AG04449 (cell line): ENCODE results near the gene CAPN11.
A peak's percentile ranks its signal among the peaks of the same experiment; 100 is the strongest.

ENCODE experiments used
- CTCF ChIA-PET: fragments of 350-600 bp; formaldehyde crosslinking; extraction: SDS; loops from one replicate; lab custom pipeline; 2021; ENCODE audit warnings: antibody characterized with exemption; lab: Yijun Ruan, JAX
- POLR2A ChIA-PET: fragments of 400-600, 350-600 bp; formaldehyde crosslinking; extraction: SDS; loops from one replicate; lab custom pipeline; 2020; ENCODE audit warnings: antibody characterized with exemption, inconsistent platforms; lab: Yijun Ruan, JAX
- DNase-seq: peaks from one replicate; pipeline ENCODE4 v3.0.0-alpha.2; 2010; ENCODE audit warnings: low read depth, low spot score
- H3K4me3 ChIP-seq: 2 replicates; pipeline ENCODE4 v1.5.1; 2011; ENCODE audit warnings: low read depth, mild to moderate bottlenecking, control low read depth, low read length
- CTCF ChIP-seq: IDR thresholded peaks from one replicate; pipeline ENCODE4 v1.5.1; 2011; ENCODE audit warnings: mild to moderate bottlenecking, moderate library complexity, low read length, control low read depth, inconsistent platforms; ENCODE audit not compliant: insufficient read depth; ENCODE audit errors: missing control alignments

CAPN11 gene

GRCh38 chr6:44217332-44218143, 58.9 kb downstream of the CAPN11 start:
- DNase-seq, result no peak
- ChIA-PET POLR2A (no interaction called here), CTCF (interaction anchor here (1.1 kb wide), 1 partner anchor 14 kb away, joined by 3 read pairs; no protein-coding TSS in a partner anchor)
- H3K4me3 ChIP-seq, result no peak overlapping the region
- TF ChIP-seq CTCF, result no peak

- CTCF ChIA-PET, result interaction anchor here (0.9 to 1.4 kb wide), 6 partner anchors 8 to 38 kb away, joined by 3 to 5 read pairs (median 3); partner anchors contain the start of gene SLC35B2
- peak overlapping the region; percentile 48 for H3K4me3 ChIP-seq
- no peak for DNase-seq
Observed at GRCh38 chr6:44219053-44219814, 60.6 kb downstream of the CAPN11 start.

GRCh38 chr6:44219815-44220784, 61.5 kb downstream of the CAPN11 start:
- POLR2A ChIA-PET, result interaction anchor here (1.3 kb wide), 1 partner anchor 27 kb away, joined by 7 read pairs; the partner anchor contains the start of gene HSP90AB1
- no peak overlapping the region; the same call in 1 of the 2 replicates for H3K4me3 ChIP-seq

More at GRCh38 chr6:44219053-44219814, 60.6 kb downstream of the CAPN11 start:
- POLR2A ChIA-PET, result interaction anchor here (1.3 kb wide), 1 partner anchor 28 kb away, joined by 7 read pairs; the partner anchor contains the start of gene HSP90AB1
- TF ChIP-seq CTCF, result no peak

GRCh38 chr6:44220913-44221290, 62.3 kb downstream of the CAPN11 start:
- no peak for DNase-seq
- ChIA-PET CTCF (interaction anchor here (0.6 to 8.2 kb wide), 10 partner anchors 8 to 123 kb away, joined by 3 to 175 read pairs (median 4); no protein-coding TSS in a partner anchor), POLR2A (interaction anchor here (1.0 to 1.3 kb wide), 3 partner anchors 14 to 26 kb away, joined by 3 to 7 read pairs (median 3); partner anchors contain the start of gene HSP90AB1)
- TF ChIP-seq CTCF, result no peak
- no peak overlapping the region for H3K4me3 ChIP-seq

More at GRCh38 chr6:44219815-44220784, 61.5 kb downstream of the CAPN11 start:
- TF ChIP-seq CTCF, result no peak
- DNase-seq, result no peak
- CTCF ChIA-PET, result interaction anchor here (1.0 to 1.7 kb wide), 6 partner anchors 14 to 59 kb away, joined by 3 to 5 read pairs (median 4); partner anchors contain the start of gene SLC35B2

GRCh38 chr6:44221291-44221960, 62.8 kb downstream of the CAPN11 start:
- TF ChIP-seq CTCF, result peak; percentile 90
- no peak for DNase-seq
- ChIA-PET POLR2A (interaction anchor here (1.0 to 1.3 kb wide), 3 partner anchors 13 to 25 kb away, joined by 3 to 7 read pairs (median 3); partner anchors contain the start of gene HSP90AB1), CTCF (interaction anchor here (0.6 to 8.2 kb wide), 11 partner anchors 9 to 124 kb away, joined by 3 to 175 read pairs (median 4); no protein-coding TSS in a partner anchor)
- H3K4me3 ChIP-seq, result no peak overlapping the region
